GM18907 (cell line): ENCODE results near the gene PPP2R5A.
"Not testable (repeated sequence)": the region's sequence is repeated elsewhere in the genome, so short reads cannot be mapped to it uniquely, and the experiment has no call there.

Experiments
- ATAC-seq: cut with Tn5 transposase; IDR thresholded peaks from one replicate; pipeline ENCODE4 v1.9.1; 2021; ENCODE audit warnings: mild to moderate bottlenecking, moderate library complexity; ENCODE audit not compliant: unreplicated experiment

The PPP2R5A gene

GRCh38 chr1:212267017-212267416 lies 18.2 kb upstream of the PPP2R5A start:
- ATAC-seq = no peak

DNA sequence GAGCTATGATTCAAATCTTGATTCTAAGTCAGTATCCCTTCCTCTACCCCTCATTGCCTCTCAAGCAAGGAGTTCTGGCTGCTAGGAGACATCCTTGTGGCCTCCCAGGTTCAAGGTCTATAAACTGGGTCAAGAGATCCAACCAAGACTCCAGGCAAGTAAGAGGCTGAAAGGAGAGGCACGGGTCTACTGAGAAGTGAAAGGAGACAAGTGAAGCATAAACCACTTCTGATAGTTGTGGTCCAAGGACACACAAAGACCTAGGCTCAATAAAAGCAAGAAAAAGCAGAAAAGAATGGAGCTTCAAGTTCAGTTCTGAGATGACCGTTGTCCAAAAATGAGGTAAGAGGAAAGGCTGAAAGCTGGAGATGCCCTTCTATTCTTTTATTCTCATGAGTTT lies 17.8 kb upstream of the PPP2R5A start:
- no peak for ATAC-seq

GRCh38 chr1:212269306-212269705 lies 15.9 kb upstream of the PPP2R5A start:
- no peak for ATAC-seq

- no peak for ATAC-seq
Observed at GRCh38 chr1:212270564-212270963, 14.6 kb upstream of the PPP2R5A start.

- no peak for ATAC-seq
Observed at GRCh38 chr1:212271234-212271633, 14.0 kb upstream of the PPP2R5A start.

- no peak for ATAC-seq
Observed at GRCh38 chr1:212271823-212272485, 13.3 kb upstream of the PPP2R5A start.

GRCh38 chr1:212281590-212281989 lies 3.6 kb upstream of the PPP2R5A start:
- ATAC-seq = no peak

GRCh38 chr1:212283741-212284140 lies 1.5 kb upstream of the PPP2R5A start:
- ATAC-seq = no peak

DNA sequence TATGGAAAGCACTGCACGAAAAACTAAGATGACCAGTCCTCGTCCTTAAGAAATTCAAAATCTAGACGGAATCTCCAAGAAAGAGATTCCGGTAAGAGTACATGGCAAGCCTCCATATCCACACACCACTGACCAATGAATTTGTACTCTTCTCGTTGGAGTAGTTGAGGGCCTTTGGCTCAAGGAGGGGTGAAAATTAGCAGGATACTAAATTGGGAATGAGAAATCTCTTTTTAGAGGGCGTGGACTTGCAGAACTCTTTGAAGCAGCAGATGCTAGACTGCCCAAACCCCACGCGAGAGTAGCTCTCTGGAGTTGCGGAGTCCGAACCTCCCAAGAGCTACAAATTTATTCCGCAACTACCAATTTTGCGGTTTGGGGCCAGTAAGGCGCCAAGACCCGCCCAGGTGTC lies 872 bp upstream of the PPP2R5A start:
- ATAC-seq = no peak

DNA sequence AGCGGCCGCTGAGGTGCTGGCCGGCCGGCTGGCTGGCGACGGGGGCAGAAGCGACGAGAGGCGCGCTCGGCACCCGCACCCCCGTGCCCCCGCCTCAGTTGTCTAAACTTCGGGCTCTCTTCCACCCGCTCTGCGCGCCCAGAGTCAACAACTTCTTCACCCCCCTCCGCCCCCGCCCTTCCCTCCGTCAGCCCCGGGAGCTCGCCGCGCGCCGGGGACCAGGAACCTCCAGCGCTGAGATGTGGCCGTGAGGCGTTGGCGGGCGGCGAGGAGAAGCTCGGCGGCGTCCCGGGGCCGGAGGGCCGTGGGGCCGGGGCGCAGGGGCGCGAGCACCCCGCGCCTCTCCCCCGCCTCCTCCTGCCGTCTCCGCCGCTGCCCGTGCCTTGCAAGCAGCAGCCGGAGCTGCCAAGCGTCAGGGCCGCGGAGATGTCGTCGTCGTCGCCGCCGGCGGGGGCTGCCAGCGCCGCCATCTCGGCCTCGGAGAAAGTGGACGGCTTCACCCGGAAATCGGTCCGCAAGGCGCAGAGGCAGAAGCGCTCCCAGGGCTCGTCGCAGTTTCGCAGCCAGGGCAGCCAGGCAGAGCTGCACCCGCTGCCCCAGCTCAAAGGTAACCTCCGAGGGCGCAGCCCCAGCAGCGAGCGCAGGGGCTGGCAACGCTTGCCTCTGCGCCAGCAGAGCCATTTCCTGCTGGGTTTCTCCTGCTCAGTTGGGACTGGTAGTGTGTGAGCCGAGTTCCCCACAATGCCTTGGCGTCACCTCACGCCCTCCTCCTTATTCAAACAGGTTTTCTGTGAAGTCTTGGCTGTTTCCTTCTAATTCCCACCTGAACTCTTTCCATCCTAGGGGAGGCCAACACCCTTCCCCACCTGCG lies 710 bp downstream of the PPP2R5A start:
- peak; percentile 20 for ATAC-seq

DNA sequence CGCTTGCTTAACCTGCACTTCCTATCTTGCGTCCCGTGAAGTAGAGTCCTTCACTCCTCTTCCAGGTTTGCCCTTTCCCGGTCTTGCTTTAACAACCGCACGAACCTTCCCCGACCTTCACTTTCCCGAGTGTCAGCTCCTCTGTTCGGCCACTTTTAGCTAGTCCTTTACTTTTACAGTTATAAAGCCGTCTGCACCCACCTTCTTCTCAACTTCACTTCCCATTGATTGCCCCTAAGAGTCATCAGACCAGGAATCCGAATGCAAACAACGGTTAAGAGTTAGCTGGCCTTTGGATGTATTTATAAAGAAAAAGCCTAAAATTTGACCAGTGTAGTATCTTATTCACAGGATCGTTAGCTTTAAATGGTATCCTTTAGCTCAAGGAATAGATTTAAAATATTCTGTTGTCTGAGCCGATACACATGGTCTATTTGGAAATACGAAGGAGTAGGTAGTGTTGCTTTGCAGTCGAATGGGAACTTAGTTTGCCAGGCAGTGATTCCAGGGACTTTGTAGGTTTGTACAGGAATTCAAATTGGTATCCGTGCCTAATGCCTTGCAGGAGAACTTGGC lies 1.4 kb downstream of the PPP2R5A start:
- no peak for ATAC-seq

DNA sequence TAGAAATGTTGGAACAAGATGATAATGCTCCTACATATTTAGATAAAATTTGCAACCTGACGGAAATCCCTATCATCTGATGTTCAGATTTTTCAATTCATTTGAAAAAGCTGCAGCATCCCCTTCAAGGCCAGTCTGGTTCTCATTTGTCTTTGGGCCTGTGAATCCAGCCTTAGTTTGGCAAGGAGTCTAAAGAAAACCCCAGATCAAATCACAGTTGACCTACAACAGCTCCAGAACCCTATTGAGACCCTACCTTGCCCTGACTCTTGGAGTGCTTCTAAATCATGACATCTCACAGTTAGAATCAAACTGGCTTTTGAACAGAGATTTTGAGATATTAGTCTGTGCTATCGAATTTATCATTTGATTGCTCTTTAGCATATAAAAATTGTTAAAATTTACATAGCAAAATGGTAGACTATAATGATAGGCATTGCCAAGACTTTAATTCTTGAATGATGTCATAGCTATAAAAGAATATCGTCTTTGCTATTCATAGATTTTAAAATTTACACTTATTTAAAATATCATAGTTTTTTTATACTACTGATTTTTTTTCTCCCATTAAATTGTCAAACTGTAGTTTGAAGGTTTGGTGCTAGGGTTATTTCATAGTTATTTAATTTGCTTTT lies 2.2 kb downstream of the PPP2R5A start:
- ATAC-seq = no peak

DNA sequence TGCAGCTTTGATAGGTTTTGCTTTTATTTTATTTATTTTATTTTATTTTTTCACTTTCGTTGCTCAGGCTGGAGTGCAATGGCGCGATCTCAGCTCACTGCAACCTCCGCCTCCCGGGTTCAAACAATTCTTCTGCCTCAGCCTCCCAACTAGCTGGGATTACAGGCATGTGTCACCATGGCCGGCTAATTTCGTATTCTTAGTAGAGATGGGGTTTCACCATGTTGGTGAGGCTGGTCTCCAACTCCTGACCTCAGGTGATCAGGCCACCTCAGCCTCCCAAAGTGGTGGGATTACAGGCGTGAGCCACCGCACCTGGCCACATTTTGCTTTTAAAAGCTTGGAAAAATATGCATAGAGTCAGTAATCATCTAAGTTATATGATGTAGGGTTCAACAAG lies 2.8 kb downstream of the PPP2R5A start:
- not testable (repeated sequence) for ATAC-seq

GRCh38 chr1:212288615-212289014 lies 3.4 kb downstream of the PPP2R5A start:
- ATAC-seq = no peak

GRCh38 chr1:212289262-212290077 lies 4.3 kb downstream of the PPP2R5A start:
- no peak for ATAC-seq

- no peak for ATAC-seq
Observed at GRCh38 chr1:212290608-212291007, 5.4 kb downstream of the PPP2R5A start.

DNA sequence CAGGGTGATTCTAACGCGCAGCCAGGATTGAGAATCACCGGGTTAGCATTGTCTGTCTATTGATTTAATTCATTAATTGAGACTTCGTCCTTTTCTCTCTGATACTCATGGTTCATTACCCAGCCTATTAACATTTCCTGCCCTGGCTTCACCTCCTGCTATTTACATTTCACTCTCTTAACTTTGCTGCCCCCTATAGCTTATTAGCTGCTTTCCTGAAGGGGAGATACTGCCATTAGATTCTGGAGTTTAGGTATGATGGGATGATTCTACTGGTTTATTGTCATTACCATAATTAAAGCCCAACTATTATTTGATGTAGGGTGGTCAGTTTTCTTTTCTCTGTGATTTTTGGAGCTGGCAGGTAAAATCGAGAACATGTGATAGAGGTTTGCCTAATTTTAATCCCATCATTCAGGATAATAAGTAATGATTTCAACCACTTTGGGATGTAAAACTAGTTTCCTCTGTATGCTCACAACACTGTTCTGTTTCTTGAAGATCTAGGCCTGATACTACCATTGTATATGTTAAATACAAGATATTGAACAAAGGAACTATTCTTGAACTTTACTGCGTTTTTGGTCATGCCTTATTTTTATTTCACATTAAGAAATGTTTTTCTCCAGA lies 6.4 kb downstream of the PPP2R5A start:
- ATAC-seq = peak; percentile 67

DNA sequence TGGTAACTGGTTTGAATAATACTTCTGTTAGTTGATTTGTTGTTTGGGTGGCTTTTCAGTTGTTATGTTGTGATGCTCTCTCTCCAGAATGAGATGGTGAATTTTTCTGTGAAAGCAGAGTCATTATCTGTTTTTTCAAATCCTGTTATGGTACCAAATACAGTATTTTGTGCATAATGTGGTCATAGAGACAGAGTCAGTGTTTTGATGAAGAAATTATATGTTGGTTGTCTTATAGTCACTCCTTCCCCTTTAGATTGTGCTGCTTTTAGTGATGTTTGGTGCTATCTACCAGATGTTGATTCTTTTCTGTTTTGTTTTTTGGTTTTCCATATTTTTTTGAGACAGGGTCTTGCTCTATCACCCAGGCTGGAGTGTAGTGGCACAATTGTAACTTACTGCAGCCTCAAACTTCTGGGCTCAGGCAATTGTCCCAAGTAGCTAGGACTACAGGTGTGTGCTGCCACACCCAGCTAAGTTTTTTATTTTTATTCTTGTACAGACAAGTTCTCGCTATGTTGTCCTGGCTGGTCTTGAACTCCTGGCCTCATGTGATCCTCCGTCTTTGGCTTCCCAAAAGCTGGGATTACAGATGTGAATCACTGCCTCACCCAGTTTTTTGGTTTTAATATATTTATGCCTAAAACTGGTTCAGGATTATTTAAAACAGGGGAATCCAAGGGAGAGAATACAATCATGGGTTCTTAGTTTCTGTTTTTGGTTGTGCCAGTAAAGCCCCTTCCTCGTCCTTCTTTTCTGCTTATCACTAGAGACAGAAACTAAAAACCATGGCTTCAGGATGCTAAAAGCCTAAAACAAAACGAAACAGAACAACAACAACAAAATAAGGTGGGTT lies 7.3 kb downstream of the PPP2R5A start:
- no peak for ATAC-seq

- ATAC-seq = no peak
Observed at GRCh38 chr1:212293579-212293978, 8.4 kb downstream of the PPP2R5A start.
